GM21737 (cell line): ENCODE data around the gene COL5A1.
"Not testable (repeated sequence)": the region's sequence is repeated elsewhere in the genome, so short reads cannot be mapped to it uniquely, and the experiment has no call there.

Experiments used
- ATAC-seq: cut with Tn5 transposase; IDR thresholded peaks from one replicate; pipeline ENCODE4 v1.9.1; 2021; ENCODE audit warnings: mild to moderate bottlenecking, moderate library complexity; ENCODE audit not compliant: unreplicated experiment

The COL5A1 gene

DNA sequence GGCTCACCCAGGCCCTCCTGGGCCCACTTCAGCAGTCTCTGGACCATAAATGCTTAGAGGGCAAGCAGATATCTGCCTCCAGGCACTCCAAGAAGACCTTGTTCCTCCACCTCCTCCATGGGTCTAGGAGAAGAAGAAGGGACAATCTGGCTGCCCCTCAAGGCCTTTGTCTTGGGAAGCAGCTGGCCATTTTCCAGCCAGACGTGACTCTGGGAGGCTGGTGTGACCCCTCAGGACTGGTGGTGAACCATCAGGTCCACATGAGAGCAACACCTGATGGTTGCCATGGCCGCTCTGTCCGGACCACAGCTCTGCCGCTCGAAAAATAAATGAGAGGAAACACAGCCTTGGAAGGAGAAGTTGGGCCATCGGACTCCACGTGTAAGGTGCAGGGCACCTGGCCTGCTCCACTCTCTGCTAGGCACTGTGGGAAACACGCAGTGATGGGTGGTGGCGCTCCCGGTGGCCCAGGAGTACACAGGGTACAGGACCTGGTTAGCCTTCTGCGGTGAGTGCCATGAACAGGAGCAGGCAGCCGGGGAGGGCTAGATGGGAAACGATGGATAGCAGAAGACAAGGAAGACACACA is 3.0 kb upstream of the COL5A1 start:
- ATAC-seq: no peak

DNA sequence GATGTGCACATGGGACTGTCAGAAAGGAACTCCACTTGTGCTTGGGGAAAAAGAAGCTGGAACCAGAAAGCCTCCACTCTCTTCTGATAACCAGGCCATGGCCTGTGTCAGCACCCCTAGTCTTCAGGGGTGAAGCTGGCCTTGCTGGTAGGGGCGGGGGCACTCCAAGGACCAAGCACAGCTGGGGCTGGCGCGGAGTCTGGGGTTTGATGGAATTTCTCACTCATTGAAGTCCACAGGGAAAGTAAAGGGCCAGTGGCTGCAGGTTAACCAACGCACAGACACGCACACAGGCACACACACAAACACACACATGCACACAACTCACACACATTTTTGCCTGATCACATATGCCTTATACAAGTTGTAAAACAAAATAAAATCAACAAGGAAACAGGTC is 1.6 kb upstream of the COL5A1 start:
- ATAC-seq: no peak

DNA sequence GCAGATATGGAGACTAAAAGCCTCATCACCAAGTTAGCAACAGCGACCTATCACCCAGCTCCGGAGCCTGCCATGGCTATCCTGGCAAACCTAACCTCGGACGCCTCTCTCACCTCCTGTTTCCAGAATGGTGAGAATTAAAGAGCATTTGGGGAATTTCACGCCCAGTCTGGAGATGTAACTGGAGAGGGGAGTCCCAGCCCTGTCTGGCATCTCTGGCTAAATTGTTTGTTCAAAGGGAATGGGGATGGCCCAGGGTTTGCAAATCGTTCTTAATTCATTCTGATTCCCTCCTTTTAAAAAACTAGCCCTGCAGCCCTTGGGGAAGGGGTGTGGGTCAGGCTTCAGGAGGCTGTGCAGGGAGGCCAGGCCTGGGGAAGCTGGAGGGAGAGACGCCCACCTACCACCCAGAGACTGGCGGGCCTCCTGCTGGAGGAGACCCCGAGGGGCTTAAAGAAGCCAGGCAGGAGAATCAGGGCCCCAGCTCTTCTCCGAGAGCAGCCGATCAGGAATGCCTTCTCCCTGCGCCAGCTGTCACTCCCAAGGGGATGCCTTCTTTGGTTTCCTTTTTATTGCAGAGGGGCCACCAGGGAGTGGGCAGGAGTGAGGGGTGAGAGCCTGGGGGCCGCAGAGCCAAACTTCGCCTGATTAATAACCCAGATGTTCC is 964 bp upstream of the COL5A1 start:
- no peak for ATAC-seq

DNA sequence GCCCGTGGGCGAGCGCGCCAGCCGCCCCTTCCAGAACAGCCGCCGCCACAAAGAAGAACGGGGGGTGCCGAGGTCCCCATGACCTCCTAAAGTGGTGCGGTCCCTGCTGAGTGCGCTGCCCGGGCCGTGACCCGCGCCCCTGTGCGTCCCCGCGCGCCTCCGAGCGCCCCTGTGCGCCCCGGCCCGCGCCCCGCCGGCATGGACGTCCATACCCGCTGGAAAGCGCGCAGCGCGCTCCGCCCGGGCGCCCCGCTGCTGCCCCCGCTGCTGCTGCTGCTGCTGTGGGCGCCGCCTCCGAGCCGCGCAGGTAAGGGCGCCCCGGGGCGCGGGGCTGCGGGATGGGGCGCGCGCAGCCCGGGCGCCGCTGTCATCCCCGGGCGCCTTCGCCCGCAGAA is 384 bp downstream of the COL5A1 start:
- no peak for ATAC-seq

DNA sequence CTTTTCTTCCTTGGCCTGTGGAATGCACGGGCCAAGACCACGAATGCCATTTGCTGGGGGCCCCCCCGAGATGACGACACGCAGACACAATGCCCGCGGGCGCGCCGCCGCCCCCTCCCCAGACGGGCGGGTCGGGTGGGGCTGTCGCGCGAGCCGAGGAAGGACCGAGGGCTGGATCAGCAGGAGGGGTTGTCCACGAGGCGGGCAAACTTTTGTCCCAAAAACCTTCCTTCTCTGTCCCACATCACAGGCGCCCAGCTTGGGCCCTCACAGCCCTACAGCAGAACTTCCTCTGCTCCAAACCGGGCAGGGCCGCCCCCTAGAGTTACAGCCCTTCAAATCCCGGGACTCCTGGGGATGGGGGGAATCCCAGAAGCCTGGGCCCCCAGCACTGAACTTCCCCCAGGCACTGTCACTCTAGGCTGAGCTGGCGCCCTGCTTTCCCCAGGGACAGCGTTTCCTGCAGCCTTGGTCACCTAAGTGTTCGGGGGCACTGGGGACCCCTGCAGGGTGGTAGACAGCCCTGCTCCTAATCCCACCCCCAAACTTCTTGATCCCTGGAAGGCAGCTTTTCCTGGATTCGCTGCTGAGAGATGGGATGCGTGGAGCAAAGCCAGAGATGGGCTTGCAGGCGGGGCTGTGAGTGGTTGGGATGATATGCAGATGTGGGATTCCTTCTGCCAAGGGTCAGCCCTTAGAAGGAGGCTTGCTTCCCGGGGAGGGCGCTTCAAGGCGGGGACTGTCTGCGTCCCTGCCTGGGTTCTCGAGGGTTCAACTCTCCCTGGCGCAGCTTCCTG is 980 bp downstream of the COL5A1 start:
- no peak for ATAC-seq

DNA sequence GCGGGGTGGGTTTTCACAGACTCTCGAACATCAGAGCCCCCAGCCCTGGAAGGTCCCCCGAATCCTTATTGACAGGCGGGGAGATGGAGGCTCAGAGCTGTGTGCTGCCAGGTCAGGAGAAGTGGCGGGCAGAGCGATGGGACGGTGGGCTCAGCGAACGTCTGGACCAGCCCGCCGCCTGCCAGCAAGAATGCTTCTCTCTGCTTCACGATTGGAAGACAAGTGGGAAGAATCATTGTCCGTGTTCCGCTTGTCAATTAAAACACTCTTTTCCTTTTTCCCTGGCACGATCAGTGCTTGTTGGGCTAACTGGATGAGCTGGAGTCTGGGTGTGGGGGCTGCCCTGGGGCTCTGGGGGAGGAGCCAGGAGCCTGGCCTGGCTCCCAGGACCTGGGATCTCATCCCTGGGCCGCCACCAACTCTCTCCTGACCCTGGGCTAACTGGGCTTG is 1.6 kb downstream of the COL5A1 start:
- ATAC-seq: no peak

DNA sequence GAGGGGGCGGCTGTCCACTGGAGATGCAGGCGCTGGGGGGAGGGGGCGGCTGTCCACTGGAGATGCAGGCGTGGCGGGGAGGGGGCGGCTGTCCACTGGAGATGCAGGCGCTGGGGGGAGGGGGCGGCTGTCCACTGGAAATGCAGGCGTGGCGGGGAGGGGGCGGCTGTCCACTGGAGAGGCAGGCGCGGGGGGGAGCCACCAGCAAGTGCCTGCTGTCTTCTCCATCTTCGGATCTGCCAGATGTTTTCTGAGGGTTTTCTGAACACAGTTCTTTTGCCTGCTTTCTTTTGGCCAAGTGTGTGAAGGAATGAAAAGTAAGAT is 2.8 kb downstream of the COL5A1 start:
- not testable (repeated sequence) for ATAC-seq

DNA sequence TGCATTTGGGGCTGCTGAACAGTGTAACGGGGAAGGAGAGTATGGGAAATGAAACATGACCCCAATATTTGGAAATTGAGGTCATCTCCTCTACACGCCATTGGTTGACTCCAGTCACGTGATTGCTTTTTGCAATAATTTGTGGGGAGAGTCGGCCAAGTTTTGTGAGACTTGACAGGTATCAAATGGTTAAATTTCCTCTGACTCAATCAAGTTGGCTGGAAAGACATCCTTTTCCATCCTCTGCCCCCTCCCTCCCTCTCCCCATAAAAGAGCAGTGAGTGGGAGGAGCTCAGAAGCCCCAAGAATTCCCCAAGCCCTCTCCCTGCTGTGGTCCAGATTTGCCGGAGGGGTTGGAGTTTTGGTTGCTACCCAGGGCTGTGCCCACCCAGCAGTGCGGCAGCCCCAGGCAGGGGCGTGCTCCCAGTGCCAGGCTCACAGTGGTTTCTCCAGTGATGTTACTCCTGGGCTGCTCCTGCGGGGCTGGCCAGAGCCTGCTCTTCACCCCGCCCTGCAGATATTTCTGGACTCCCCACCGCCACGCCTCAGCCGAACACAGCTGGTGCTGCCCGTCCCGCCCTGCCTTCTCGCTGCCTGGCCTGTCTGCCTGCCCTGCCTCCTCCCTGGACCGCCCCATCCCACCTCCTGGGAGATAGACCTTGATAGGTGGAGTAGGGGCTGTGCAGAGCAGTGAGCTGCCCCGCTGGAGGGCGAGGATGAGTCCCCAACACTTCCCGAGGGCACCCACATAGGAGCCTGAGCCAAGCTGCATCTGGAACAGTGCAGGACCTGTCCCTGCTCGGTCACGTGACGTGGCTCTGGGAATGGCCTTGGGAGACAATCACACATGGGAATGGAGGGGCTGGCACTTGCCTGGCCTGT is 3.4 kb downstream of the COL5A1 start:
- no peak for ATAC-seq

DNA sequence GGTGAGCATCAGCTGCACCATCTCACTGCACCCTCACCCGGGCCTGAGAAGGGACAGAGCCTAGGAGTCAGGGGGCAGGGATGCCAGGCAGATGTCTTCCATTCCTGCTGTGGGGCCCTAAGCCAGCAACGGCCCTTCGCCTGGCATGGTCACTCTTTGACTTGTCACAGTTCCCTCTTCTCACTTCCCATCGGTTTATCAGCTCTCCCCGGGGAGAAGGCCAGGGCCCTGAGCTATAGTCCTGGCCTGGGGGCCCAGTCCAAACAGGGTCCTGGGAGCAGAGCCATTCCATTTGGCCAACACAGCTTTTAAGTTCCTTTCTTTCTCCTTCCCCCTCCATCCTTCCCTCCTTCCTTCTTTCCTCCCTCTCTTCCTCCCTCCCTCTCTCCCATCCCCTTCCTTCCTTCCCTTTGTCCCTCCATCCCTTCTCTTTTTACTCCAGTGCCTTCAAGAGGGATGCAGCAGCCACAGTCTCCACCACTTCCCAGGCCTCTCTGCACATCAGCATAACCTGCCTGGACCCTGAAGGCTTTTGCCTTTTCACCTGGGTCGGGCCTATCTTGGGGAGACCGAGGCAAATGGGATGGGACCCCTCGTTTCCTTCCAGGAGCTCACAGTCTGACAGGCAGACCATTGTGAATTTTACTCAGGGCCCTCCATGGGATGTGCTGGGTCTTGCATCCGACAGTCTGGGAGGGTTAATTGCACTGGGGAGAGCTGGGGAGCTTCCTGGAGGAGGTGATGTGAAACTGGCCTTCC is 4.2 kb downstream of the COL5A1 start:
- no peak for ATAC-seq

DNA sequence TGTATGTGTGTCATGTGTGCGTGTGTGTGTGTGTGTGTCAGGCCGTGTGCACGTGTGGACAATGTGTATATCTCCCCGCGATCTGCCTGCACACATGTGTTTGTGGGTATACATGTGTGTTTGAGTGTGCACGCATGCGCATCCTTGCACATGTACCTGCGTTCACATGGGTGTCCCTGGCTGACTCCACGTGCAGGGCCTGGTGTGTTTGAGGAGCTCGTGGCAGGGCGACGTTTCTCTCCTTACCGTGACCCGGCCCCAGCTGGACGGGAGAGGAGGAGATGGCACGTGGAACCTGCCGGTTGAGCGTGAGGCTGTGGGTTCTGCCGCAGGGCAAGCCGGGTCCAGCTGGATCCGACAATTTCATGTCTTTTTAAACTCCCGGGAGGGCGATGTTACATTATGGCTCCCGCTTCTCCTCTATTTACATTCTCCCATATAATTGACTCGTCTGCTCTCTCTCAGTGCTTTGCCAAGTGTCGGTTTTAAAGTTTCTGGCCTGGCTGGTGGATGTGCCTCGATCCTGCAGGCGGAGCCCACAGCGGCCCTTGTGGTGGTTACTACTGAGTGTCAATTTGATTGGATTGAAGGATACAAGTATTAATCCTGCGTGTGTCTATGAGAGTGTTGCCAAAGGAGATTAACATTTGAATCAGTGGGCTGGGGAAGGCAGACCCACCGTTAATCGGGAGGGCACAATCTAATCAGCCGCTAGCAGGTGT is 5.9 kb downstream of the COL5A1 start:
- no peak for ATAC-seq

DNA sequence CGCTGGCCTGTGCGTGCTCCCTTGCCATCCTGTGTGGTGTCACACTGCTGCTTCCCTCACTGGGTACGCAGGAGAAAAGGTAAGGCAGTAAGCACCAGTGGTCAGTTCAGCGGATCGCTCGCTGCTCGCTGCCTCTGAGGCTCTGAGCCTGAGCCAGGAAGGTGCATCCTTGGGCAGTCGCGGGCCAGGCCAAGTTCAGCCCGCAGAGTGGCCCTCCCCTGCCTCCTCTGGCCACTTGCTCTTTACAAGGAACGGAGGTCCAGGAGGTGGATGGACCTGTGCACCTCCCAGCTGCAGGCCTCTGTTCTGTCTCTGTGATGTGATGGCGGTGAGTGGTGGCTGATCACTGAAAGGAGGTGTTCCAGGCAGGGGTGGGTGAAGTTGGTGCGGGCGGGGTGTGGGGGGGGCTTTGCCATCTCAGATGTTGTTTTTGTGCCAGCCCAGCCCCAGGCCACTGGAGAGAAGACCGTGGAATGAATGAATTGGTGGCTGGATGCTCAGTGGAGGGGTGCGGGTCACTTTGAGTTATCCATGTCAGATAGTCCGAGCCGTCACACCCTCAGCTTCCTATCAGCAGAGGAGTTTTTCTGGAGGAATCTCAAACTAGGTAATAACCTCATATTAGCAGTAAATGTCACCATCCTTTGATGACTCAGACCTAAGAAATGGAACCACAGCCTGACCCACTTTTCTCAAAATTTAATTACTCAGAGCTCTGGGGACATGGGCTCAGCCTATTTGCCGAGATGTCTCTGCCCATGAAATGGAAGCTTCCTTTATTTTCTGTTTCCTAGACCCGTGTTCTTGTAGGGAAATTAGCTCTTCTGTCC is 7.3 kb downstream of the COL5A1 start:
- no peak for ATAC-seq

DNA sequence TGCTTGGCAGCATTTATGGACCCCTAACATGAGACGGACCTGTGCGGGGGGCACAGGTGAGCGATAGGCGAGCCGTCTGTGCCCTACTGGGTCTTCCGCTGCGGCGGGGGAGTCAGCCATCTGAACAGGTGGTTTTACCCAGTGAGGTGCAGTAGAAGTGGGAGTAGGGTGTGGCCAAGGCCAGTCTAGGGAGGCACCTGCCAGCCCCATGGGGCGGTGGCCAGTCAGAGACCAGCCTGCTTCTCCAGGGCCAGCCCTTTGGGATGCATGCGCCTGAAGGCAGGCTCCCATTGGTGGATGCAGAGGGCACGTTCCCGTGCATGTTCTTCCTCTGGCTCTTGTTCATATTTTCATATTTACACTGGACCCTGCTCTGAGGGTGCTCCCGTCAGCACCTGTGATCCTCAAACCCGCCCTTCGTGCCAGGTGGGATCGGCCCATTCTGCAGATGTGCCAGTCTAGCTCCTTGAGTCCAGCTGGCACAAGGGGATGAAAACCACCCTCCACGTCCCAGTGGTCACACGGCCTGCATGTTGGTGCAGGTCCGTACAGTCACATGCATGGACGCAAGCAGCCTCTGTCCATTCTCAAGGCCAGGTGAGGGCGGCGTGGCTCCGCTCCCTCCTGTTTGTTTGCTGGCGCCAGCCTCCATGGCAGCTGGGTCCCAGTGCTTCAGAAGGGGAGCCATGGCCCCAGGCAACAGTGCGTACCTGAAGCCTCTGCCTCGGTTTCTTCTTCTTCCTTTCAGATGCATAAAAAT is 9.0 kb downstream of the COL5A1 start:
- no peak for ATAC-seq

DNA sequence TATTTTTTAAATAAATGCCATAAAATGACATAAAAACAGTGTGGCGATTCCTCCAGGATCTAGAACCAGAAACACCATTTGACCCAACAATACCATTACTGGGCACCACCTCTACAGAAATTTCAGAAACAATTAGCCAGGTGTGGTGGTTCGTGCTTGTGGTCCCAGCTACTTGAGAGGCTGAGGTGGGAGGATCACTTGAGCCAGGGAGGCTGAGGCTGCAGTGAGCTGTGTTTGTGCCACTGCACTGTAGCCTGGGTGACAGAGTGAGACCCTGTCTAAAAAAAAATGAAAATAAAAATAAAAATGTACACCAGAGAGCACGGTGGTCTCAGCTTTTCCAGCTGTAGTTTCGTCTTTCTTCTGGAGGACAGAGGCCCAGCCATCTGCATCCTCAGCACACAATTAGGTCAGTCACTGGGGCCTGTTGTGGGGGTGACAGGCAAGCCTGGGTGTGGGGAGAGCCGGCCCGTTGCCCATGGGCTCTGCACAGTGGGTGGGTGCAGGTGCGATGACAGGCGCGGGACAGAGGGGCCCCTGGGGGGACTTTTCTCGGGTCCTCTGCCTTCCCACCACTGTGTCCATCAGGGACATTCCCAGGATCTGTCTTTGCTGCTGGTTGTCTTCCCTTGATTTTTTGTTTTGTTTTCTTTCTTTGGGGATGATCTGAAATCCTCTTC is 9.8 kb downstream of the COL5A1 start:
- no peak for ATAC-seq

DNA sequence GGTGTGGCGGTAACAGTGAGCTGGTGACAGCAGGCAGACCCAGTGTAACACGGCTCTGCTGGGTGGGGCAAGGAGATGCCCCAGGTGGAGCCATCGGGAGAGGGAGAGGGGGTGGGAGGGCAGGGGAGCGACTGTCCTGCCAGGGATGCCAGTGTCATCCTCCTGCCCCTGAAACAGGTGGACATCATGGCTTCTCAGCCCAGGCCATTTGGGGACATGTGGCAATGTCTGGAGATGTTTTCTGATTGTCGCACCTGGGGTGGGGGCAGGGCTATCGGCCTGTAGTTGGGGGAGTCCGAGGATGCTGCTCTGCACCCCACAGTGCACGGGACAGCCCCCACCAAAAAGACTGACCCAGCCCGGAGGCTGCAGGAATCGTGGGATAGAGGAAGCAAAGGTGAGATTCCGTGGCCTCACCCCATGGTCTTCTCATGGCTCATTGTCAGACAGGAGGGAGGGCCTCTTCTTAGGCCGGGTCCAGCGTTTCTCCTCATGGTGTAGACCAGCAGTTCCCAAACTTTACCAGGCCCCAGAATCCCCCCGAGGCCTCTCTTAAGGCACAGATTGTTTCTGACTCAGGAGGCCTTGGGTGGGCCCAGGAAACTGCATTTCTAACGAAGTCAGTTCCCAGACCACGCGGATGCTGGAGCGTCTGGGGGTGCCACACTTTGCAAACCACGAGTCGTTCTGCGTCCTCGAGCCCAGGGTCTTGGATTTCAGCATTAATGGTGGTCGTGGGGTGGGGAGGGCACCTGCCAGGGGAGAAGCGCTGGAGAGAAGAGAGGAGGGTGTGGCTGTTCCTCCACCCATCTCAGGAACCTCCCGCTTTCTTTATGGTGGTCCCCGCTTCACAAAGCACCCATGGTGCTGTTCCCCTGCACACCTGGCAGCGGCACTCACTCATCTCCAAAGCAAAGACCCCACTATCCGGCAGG is 11.0 kb downstream of the COL5A1 start:
- no peak for ATAC-seq

DNA sequence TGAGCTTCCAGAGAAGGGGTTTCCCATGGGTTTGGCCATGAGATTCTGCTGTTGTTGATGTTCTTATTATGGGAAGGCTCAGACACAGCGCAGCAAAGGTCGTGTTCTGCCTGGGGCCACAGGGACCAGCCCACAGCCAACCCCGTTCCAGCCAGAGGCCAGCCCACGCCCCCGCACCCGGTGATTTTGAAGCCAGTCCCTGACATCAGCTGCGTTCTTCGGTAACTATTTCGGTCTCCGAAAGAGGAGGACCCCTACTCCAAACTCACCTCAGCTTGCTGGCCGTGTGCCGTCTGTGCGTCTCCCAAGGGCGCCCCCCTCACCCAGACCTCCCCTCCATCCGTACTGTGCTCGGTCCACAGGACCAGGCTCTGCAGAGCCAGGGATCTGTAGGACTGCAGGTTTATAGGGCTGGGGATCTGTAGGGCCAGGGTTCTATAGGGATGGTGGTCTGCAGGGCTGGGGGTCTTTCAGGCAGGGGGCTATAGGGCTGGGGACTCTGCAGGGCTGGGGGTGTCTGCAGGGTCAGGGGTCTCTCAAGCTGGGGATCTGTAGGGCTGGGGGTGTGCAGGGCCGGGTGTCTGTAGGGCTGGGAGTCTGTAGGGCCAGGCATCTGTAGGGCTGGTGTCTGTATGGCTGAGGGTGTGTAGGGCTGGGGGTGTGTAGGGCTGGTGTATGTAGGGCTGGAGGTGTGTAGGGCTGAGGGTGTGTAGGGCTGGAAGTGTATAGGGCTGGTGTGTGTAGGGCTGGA is 11.8 kb downstream of the COL5A1 start:
- ATAC-seq: no peak

DNA sequence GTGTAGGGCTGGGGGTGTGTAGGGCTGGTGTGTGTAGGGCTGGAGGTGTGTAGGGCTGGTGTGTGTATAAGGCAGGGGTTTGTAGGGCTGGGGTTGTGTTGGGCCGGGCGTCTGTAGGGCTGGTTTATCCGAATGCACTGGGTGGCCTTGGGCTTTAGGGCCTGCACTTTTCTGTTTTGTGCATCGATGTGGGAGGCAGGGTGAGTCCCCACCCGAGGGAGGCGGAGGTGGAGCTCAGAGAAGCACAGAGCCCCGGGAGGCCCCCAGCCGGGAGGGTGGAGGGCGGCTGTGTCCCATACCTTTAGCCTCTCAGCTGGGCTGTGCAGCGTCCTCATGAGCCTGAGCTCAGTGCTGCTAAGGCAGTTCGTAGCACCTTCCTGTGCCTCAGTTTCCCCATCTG is 13.5 kb downstream of the COL5A1 start:
- no peak for ATAC-seq
